DND-41 (cell line): ENCODE measurements around the gene FDPS.

Source experiments
- CTCF ChIP-seq: IDR thresholded peaks from 2 replicates; pipeline ENCODE4 v1.5.1; 2012; ENCODE audit warnings: borderline replicate concordance, low read length, moderate library complexity, mild to moderate bottlenecking; ENCODE audit not compliant: poor library complexity, severe bottlenecking; ENCODE audit errors: extremely low read depth
- EZH2 ChIP-seq: IDR thresholded peaks from 3 replicates; pipeline ENCODE4 v1.6.1; 2012; ENCODE audit warnings: borderline replicate concordance, low read depth, mild to moderate bottlenecking, moderate library complexity, low read length, inconsistent platforms; ENCODE audit not compliant: severe bottlenecking

GRCh38 chr1:155313261-155313660, 4.6 kb downstream of the FDPS start:
- TF ChIP-seq CTCF (no peak), EZH2 (no peak)
